HG03520 (cell line): ENCODE results near the gene LRRC27.

ENCODE experiments used
- ATAC-seq: cut with Tn5 transposase; IDR thresholded peaks from one replicate; pipeline ENCODE4 v1.9.1; 2021; ENCODE audit warnings: mild to moderate bottlenecking, moderate library complexity; ENCODE audit not compliant: unreplicated experiment

LRRC27 gene

DNA sequence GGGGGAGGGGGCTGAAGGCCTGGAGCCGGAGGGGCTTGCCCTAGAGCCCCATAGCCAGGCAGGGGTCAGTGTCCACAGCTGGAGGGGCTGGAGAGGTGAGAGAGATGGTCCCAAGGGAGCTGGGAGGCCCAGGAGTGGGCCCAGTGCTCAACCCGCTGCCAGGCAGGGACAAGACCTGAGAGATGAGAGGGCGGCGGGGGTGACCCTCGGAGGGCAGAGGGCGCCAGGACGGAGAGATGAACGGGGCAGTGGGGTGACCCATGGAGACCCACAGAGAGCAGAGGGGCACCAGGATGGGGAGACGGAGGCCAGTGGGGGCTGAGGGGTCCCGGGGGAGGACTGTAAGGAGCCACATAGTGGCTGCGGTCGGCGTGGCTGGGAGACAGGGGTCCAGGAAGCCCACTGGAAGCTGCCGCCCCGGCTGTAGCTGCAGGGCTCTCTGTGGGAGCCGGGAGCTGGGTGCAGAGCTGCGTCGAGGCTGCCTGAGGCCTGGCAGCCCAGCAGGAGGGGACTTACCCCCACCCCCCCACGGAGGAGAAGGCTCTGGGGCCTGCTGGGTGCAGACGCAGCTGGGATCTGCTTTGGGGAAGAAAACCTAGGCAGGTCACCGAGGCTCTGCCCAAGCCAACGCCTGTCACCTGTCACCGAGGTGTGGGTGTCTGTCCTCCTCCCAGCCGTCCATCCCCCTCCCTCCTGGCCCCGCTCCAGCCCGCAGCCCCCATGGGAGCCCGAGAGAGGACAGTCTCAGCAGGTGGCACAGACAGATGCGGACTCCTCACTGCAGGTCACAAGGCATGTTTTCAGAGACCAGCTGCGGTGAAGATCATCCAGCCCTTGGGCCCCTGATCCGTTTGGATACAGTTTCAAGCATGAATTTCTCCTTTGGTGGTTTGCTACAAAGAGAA, 90.1 kb downstream of the LRRC27 start:
- no peak for ATAC-seq

DNA sequence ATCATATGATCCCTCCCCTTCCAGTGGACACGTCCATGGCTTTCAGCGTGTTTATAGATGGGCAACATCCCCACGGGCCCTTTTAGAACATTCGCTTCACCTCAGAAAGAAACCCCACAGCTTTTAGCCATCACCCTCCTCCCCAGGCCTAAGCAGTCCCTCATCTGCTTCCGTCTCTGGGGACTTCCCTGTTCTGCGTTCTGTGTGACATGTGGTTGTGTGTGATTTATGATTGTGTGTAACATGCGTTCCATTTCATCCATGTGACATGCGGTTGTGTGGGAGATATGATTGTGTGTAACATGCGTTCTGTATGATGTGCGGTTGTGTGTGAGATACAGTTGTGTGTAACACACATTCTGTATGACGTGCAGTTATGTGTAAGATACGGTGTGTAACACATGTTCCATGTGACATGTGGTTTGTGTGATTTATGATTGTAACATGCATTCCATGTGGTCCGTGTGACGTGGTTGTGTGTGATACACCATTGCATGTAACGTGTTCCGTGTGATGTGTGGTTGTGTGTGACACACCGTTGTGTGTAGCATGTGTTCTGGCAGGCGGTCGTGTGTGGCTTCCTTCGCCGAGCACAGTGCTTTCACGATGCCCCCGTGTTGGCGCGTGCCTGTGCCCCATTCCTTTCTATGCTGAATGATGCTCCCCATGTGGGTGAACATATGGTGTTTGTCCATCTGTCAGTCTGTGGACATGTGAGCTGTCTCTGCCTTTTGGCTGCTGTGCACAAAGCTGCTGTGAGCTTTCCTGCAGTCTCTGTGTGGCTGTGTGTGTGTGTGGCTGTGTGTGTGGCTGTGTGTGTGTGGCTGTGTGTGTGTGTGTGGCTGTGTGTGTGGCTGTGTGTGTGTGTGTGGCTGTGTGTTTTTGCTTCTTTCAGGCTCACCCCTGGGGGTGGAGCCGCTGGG, 91.2 kb downstream of the LRRC27 start:
- ATAC-seq = no peak

- ATAC-seq = no peak
Observed at GRCh38 chr10:132423966-132424861, 92.2 kb downstream of the LRRC27 start.

DNA sequence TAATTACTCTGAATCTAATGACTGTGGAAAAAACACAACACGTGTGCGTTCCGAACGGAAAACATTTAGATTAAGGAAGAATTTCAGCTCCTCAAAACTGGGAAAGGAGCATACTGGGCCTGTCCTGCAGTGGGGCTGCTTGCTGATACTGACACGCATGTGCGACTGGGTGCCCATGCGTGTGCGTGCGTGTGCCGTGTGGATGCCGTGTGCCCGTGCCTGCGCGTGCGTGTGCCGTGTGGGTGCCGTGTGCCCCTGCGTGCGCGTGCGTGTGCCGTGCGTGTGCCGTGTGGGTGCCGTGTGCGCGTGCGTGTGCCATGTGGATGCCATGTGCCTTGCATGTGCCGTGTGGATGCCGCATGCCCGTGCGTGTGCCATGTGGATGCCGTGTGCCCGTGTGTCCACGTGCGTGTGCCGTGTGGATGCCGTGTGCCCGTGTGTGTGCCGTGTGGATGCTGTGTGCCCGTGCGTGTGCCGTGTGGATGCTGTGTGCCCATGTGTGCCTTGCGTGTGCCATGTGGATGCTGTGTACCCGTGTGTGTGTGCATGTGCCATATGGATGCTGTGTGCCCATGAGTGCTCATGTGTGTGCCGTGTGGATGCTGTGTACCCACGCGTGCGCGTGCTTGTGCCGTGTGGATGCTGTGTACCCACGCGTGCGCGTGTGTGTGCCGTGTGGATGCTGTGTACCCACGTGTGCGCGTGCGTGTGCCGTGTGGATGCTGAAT, 93.2 kb downstream of the LRRC27 start:
- ATAC-seq = no peak

- ATAC-seq = no peak
Observed at GRCh38 chr10:132425757-132426155, 93.8 kb downstream of the LRRC27 start.

- ATAC-seq = no peak
Observed at GRCh38 chr10:132427006-132427771, 95.2 kb downstream of the LRRC27 start.

DNA sequence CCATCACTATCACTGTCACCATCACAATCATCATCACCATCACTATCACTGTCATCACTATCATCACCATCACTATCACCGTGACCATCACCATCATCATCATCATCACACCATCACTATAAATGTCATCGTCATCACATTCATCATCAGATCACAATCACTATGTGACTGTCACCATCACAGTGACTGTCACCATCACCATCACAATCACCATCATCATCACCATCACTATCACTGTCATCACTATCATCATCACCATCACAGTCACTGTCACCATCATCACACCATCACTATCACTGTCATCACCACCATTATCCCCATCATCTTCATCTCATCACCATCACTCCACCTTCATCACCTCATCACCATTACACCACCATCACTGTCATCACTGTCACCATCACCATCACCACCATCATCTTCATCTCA, 96.0 kb downstream of the LRRC27 start:
- ATAC-seq = no peak

- no peak for ATAC-seq
Observed at GRCh38 chr10:132428486-132428995, 96.5 kb downstream of the LRRC27 start.
